Adipocyte (in vitro differentiated cells): ENCODE data around the gene BMP2.

Experiments
- DNase-seq: peaks from one replicate; pipeline ENCODE4 v3.0.0-alpha.2; 2015; ENCODE audit warnings: low read depth
- H3K27me3 ChIP-seq: replicated peaks from 2 replicates; pipeline ENCODE4 v1.7.0; 2013; ENCODE audit warnings: mild to moderate bottlenecking, low read length, moderate library complexity; ENCODE audit not compliant: control insufficient read depth, insufficient read depth
- H3K36me3 ChIP-seq: 2 replicates; pipeline ENCODE4 v1.7.0; 2013; ENCODE audit warnings: low read length, mild to moderate bottlenecking, moderate library complexity; ENCODE audit not compliant: control insufficient read depth, insufficient read depth, severe bottlenecking
- H3K4me1 ChIP-seq: 2 replicates; pipeline ENCODE4 v1.7.0; 2013; ENCODE audit warnings: mild to moderate bottlenecking, low read length, moderate library complexity; ENCODE audit not compliant: control insufficient read depth, insufficient read depth
- H3K4me3 ChIP-seq: 2 replicates; pipeline ENCODE4 v1.7.0; 2013; ENCODE audit warnings: mild to moderate bottlenecking, low read length, moderate library complexity
- H3K9ac ChIP-seq: 2 replicates; pipeline ENCODE4 v1.7.0; 2013; ENCODE audit warnings: mild to moderate bottlenecking, low read length, moderate library complexity
- H3K9me3 ChIP-seq: 2 replicates; pipeline ENCODE4 v1.7.0; 2013; ENCODE audit warnings: mild to moderate bottlenecking, low read length, moderate library complexity; ENCODE audit not compliant: control insufficient read depth

The BMP2 gene

DNA sequence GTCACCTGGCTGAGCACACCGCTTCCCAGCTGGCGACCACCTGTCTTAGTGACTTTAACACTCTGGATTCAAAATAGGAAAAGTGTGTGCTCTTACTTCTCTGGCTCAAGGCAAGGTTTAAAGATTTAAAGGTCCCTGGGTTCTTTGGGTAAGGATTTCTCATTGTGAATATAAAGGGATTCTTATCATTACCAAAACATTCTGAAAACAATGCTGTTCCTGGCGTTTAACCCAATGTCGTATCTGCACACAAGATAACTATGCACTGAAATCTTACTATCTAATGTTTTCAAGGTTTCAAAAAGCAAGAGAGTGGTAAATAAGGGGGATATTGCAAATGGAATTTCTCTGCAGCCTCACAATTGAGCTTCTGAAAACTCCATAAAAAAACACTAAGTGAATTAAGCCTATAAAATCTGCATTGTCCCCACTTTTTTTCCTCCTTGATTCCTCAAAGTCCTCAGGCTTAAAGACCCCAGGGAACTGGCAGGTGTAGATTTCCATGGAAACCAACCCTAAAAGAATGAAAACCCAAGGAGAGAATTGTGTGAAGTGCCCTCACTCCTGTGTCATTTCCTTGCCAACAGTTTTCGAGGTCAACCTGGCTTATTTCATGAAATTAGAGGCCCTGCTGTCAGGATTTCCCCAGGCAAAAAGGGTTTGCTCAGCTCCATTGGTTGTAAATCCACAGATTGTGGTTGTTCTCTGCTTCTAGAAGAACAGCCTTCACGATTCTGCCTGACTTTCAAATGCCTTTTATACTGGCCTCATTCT, 44.0 kb downstream of the BMP2 start:
- Histone ChIP-seq H3K4me1 (no peaks in the 10 kb centered on the region), H3K9ac (no peak overlapping the region), H3K36me3 (no peaks in the 10 kb centered on the region), H3K27me3 (peaks cover 41% of the 10 kb centered on the region), H3K4me3 (no peak overlapping the region), H3K9me3 (peaks cover under 1% of the 10 kb centered on the region)
- no peak for DNase-seq

DNA sequence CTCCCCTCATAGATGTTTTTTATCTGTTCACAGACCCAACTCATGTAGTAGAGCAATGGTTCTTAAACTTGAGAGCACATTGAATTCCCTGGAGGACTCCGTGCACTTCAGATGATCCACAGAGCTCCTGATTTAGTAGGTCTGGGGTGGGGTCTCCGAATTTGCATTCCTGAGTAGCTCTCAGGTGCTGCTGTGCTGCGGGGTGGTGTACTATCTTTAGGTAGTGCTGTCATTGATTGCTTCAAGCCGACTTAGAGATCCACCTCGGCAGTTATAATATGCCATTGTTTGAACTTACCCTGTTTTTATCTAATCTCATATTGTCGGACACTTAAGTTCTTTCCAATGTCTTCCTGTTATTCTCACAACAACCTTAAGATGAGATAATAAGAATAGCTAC, 45.0 kb downstream of the BMP2 start:
- H3K27me3 ChIP-seq: peaks cover 41% of the 10 kb centered on the region
- no peaks in the 10 kb centered on the region for H3K9me3 ChIP-seq
- no peak for DNase-seq
- H3K36me3 ChIP-seq: no peaks in the 10 kb centered on the region
- H3K4me3 ChIP-seq: no peak overlapping the region
- H3K4me1 ChIP-seq: no peaks in the 10 kb centered on the region
- H3K9ac ChIP-seq: no peak overlapping the region

DNA sequence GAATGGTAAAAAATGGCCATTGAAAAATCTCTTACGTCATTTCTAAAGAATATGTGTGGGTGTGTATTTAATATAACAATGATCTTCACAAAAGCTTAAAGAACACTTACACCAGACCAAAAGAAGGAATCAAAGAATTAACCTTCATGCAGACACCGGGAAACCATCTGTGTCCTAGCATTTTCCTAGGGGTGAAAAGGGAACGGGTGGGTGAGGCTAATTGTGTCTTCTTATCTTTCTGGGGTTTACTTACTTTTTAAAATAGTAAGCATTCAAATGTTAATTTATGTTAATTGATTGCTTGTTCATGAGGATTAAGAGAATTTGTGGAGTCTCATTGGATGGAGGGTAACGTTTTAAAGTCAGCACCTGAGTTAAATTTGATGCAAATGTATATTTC, 47.5 kb downstream of the BMP2 start:
- H3K36me3 ChIP-seq: no peaks in the 10 kb centered on the region
- no peak for DNase-seq
- no peaks in the 10 kb centered on the region for H3K4me1 ChIP-seq
- peaks cover 54% of the 10 kb centered on the region for H3K27me3 ChIP-seq
- no peak overlapping the region for H3K9ac ChIP-seq
- H3K4me3 ChIP-seq: no peak overlapping the region
- no peaks in the 10 kb centered on the region for H3K9me3 ChIP-seq

DNA sequence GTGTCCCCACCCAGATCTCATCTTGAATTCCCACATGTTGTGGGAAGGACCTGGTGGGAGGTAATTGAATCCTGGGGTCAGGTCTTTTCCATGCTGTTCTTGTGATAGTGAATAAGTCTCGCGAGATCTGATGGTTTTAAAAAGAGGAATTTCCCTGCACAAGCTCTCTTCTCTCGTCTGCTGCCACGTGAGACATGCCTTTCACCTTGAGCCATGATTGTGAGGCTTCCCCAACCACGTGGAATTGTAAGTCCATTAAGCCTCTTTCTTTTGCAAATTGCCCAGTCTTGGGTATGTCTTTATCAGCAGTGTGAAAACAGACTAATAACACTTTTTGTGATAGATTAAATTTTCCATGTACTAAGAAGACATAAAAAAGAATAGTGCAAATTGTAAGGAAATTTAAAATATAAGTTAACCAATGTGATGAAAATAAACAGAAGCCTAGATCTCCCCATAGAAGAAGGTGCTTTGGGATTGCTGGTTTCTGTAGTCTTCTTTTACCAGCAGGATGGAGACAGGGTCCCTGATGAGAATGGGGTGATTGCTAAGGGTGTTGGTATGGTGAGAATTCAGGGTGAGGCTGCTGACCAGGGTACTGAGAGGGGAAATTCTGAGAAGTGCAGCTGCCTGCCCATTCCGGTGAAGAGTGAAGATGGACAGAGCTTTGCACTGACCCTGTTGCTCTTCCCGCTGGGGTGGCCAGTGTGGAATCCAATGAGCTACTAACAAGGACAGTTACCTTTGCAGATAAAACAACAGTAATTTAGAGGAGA, 50.7 kb downstream of the BMP2 start:
- DNase-seq: no peak
- Histone ChIP-seq H3K36me3 (no peaks in the 10 kb centered on the region), H3K27me3 (peaks cover 41% of the 10 kb centered on the region), H3K4me3 (no peak overlapping the region), H3K4me1 (no peaks in the 10 kb centered on the region), H3K9ac (no peak overlapping the region), H3K9me3 (no peaks in the 10 kb centered on the region)

DNA sequence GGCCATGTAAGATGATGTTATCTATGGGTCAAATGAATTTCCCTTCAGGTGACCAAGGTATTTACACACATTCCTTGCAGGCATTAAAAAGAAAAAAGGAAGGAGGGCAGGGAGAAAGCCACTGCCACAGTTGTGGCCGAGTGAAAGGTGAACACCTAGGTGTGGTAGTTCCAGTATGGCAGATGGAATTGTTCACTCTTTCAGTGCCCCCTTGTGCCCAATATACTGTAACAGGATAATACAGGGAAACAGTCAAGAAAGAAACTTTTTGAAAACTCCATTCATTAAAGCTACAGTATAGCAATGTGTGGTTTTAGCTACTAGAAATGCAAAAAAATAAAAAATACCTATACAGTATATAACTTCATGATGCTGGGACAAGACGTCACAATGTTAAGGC, 52.1 kb downstream of the BMP2 start:
- Histone ChIP-seq H3K27me3 (peaks cover 35% of the 10 kb centered on the region), H3K9ac (no peak overlapping the region), H3K4me1 (no peaks in the 10 kb centered on the region), H3K36me3 (no peaks in the 10 kb centered on the region), H3K9me3 (no peaks in the 10 kb centered on the region), H3K4me3 (no peak overlapping the region)
- no peak for DNase-seq

DNA sequence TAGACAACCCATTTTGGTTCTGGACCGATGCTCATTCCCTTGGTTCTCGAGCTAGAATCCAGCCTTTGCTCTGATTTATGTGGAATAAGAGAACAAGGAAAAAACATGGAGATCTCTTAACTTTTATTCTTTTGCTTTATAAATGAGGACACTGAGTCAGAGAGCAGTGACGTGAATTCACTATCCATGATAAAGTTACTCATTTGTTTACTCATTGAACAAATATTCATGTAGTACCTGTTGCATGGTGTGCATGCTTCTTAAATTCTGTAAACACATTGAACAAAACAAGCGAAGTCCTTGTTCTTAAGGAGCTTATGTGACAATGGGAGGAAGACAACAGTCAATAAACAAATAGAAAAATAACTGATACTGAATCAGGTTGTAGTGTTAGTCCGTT, 56.9 kb downstream of the BMP2 start:
- H3K4me1 ChIP-seq: no peaks in the 10 kb centered on the region
- no peaks in the 10 kb centered on the region for H3K36me3 ChIP-seq
- H3K9me3 ChIP-seq: no peaks in the 10 kb centered on the region
- no peak overlapping the region for H3K9ac ChIP-seq
- H3K27me3 ChIP-seq: peaks cover 11% of the 10 kb centered on the region
- DNase-seq: no peak
- no peak overlapping the region for H3K4me3 ChIP-seq

DNA sequence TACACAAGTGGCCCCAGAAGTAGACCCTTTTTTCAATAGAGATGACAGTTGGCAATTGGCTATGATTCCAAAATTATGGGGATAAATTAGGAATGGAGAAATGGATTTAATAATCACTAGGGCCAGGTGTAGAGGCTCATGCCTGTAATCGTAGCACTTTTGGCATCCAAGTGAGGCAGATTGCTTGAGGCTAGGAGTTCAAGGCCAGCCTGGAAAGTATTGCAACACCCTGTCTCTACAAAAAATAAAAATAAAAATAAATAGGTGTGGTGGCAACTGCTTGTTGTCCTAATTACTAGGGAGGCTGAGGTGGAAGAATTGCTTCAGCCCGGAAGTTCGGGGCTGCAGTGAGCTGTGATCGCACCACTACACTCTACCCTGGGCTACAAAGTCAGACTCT, 60.0 kb downstream of the BMP2 start:
- no peaks in the 10 kb centered on the region for H3K9me3 ChIP-seq
- no peak for DNase-seq
- H3K27me3 ChIP-seq: no peaks in the 10 kb centered on the region
- no peak overlapping the region for H3K9ac ChIP-seq
- no peak overlapping the region for H3K4me3 ChIP-seq
- no peaks in the 10 kb centered on the region for H3K4me1 ChIP-seq
- no peaks in the 10 kb centered on the region for H3K36me3 ChIP-seq

DNA sequence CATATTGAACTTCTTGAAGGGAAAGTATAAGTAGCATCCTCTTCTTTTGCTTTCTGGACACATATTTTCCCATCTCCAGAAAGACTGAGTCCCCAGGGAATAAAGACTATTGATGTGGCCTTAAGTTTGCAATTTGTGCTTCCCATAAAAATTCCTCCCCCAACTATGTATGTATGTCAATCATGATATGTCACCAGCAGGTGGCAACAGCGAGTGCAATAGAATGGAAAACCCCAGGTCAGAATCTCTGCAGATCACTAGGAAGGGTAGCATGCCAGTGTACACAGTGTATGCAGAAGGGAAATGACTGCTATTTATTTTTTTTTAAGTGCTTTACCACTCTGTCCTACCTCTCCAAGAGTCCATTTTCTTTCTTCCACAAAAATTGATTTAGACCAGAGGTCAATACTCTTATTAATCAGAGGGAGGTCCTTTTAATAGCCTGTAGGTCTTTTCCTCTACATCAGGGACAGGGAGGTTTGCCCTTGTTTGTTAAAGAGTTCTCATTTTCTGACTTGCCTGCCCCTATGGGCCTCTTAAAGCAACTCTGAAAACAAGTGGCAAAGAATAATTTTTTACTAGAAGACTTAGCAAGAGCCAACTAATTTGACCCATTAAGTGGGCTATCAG, 61.4 kb downstream of the BMP2 start:
- H3K36me3 ChIP-seq: no peaks in the 10 kb centered on the region
- no peak overlapping the region for H3K9ac ChIP-seq
- no peaks in the 10 kb centered on the region for H3K4me1 ChIP-seq
- no peaks in the 10 kb centered on the region for H3K9me3 ChIP-seq
- DNase-seq: peak; percentile 79
- no peaks in the 10 kb centered on the region for H3K27me3 ChIP-seq
- no peak overlapping the region for H3K4me3 ChIP-seq

DNA sequence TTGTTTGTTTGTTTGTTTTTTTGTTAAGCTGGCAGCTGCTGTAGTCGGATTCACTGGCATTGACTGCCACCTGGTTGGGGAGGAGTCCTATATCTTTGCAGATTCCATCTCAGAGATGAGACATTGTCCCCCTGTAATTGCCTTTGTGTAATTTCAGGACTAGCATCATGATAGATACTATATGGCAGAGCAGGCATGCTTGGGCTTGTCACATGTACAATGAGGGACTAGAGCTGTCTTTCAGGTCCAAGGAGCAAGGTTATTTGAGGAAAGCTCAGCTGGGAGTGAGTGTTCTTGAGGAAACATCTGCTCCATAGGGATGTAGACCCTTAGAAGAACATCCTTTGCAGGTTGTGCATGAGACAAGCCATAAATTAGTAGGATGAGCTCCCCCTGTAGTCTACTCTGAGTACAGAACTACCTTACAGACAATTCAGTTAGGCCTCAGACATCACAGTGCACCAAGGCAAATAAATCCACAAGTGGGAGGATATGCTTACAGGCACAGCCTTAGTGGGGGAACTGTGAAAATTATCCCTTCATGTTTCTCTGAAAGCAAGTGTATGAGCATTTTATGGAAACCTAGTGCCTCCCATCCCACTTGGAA, 62.1 kb downstream of the BMP2 start:
- Histone ChIP-seq H3K36me3 (no peaks in the 10 kb centered on the region), H3K9me3 (no peaks in the 10 kb centered on the region), H3K4me3 (no peak overlapping the region), H3K4me1 (no peaks in the 10 kb centered on the region), H3K9ac (no peak overlapping the region), H3K27me3 (no peaks in the 10 kb centered on the region)
- DNase-seq: peak; percentile 2
